Uterus (tissue), 4 donors: ENCODE measurements around the gene STK39. TPM values are rescaled to one million over a fixed set of nuclear protein-coding genes. Genes with fewer than 3 reads are reported as not detected.

ENCODE experiments used
- DNase-seq, 2 donors: peaks; one replicate each; pipeline ENCODE4 v3.0.0-alpha.2; 2019 to 2020
- H3K27ac ChIP-seq, 2 donors: fragments of 200-600 bp; sonication (generic); 1 replicate in 1 of 2; 2 replicates in 1 of 2; pipeline ENCODE4 v1.5.1; 2016 to 2018
- H3K27me3 ChIP-seq, 2 donors: fragments of 200-600 bp; sonication (generic); one replicate each; pipeline ENCODE4 v1.5.1; 2018 to 2019; ENCODE audit warnings: control low read depth in 1 of 2
- H3K36me3 ChIP-seq, 2 donors: fragments of 200-600 bp; sonication (generic); one replicate each; pipeline ENCODE4 v1.5.1; 2019; ENCODE audit warnings: control low read depth in 1 of 2
- H3K4me1 ChIP-seq, 2 donors: fragments of 200-600 bp; sonication (generic); one replicate each; pipeline ENCODE4 v1.5.1; 2018 to 2019; ENCODE audit warnings: control low read depth in 1 of 2
- H3K4me3 ChIP-seq, 2 donors: fragments of 200-600 bp; sonication (generic); 1 replicate in 1 of 2; 2 replicates in 1 of 2; pipeline ENCODE4 v1.5.1; 2018 to 2019; ENCODE audit warnings: mild to moderate bottlenecking in 1 of 2
- H3K9me3 ChIP-seq, 2 donors: fragments of 200-600 bp; sonication (generic); one replicate each; pipeline ENCODE4 v1.5.1; 2019; ENCODE audit warnings: control low read depth in 1 of 2
- POLR2A ChIP-seq, 2 donors: fragments of 450-650 bp; IDR thresholded peaks; one replicate each; pipeline ENCODE4 v1.6.1; 2016; ENCODE audit warnings: antibody characterized with exemption in 2 of 2, mild to moderate bottlenecking in 1 of 2, moderate library complexity in 1 of 2
- intact Hi-C: fragments of 100-400 bp; cut with DNase I; formaldehyde crosslinking; loops from one replicate; pipeline ENCODE4 v1.15.1; 2023; ENCODE audit warnings: low total_unique reads
- total RNA-seq, 4 donors: library from RNA; depleted of rRNA in 3 of 4; stranded (reverse); fragments of >200 nt in 3 of 4; gene quantifications; one replicate each; pipeline versions ENCODE4 v1.1.0 to v1.2.4, GENCODE V29; 2014 to 2023
- TF ChIP-seq, protein P1 (sequence below), 4 experiments: fragments of 200-600 bp in 2 of 4; fragments of 450-650 bp in 2 of 4; sonication (generic) in 2 of 4; IDR thresholded peaks; one replicate each; pipeline ENCODE4 v1.5.1; 2016 to 2019; ENCODE audit warnings: antibody characterized with exemption in 4 of 4, mild to moderate bottlenecking in 2 of 4, moderate library complexity in 1 of 4
- donor health status: DM: yes; HTN: yes; CAD: no.

Gene STK39
- total RNA-seq, 4 donors from 2014 or later = 5.0 to 23.6 (median 9.8) TPM

DNA sequence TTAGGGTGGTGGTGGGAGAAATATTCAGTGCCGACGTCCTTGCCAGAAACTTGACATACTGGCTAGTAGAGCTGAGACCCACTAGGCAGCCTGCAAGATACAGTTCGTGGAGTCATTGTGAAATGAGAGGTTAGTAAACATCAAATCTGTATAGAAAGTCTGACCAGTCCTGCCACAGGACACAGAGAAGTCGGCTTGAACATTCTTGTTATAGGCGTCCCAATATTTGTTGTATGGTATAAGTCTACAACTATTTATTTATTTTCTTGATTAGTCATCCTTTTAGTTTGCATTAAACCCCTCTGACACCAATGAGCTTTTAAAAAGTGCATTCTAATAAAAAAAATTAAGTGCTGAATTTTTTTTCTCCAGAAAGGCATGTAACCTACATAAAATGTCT lies 265.4 kb downstream of the STK39 start:
- no peak for DNase-seq
- intact Hi-C loops = no loop called here
- Histone ChIP-seq H3K27me3 (no peaks in the 10 kb centered on the region), H3K27ac (no peak overlapping the region), H3K4me3 (no peak overlapping the region), H3K9me3 (no peaks in the 10 kb centered on the region), H3K36me3 (no peaks in the 10 kb centered on the region), H3K4me1 (no peaks in the 10 kb centered on the region)
- TF ChIP-seq, protein P1, sequence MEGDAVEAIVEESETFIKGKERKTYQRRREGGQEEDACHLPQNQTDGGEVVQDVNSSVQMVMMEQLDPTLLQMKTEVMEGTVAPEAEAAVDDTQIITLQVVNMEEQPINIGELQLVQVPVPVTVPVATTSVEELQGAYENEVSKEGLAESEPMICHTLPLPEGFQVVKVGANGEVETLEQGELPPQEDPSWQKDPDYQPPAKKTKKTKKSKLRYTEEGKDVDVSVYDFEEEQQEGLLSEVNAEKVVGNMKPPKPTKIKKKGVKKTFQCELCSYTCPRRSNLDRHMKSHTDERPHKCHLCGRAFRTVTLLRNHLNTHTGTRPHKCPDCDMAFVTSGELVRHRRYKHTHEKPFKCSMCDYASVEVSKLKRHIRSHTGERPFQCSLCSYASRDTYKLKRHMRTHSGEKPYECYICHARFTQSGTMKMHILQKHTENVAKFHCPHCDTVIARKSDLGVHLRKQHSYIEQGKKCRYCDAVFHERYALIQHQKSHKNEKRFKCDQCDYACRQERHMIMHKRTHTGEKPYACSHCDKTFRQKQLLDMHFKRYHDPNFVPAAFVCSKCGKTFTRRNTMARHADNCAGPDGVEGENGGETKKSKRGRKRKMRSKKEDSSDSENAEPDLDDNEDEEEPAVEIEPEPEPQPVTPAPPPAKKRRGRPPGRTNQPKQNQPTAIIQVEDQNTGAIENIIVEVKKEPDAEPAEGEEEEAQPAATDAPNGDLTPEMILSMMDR (IDR thresholded peaks at IDR 0.05) = no peak
- no peak for TF ChIP-seq POLR2A (IDR thresholded peaks at IDR 0.05)

DNA sequence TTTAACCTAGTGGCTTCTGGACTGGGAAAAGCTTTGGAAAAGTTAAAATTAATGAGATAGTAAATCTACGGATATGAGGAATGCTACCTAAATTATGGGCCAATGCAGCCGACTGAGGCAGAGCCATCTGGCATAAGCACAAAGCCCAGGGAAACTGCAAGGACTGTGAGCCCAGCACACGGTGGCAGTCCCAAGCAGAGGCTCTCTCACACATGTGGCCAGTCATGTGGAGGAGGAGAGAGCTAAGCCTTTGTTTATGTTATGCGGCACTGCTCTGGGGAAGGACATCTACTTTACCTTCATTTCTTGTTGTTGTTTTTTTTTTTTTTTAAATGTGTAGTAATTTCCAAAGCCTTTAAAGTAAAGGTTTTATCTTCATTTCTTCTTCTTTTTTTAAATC lies 267.0 kb downstream of the STK39 start:
- no peak overlapping the region for H3K27ac ChIP-seq
- no peaks in the 10 kb centered on the region for H3K27me3 ChIP-seq
- H3K9me3 ChIP-seq = no peaks in the 10 kb centered on the region
- no peaks in the 10 kb centered on the region for H3K36me3 ChIP-seq
- intact Hi-C loops = no loop called here
- H3K4me1 ChIP-seq = no peaks in the 10 kb centered on the region
- no peak for TF ChIP-seq POLR2A (IDR thresholded peaks at IDR 0.05)
- TF ChIP-seq, protein P1 (IDR thresholded peaks at IDR 0.05) = no peak
- no peak overlapping the region for H3K4me3 ChIP-seq
- DNase-seq = no peak

DNA sequence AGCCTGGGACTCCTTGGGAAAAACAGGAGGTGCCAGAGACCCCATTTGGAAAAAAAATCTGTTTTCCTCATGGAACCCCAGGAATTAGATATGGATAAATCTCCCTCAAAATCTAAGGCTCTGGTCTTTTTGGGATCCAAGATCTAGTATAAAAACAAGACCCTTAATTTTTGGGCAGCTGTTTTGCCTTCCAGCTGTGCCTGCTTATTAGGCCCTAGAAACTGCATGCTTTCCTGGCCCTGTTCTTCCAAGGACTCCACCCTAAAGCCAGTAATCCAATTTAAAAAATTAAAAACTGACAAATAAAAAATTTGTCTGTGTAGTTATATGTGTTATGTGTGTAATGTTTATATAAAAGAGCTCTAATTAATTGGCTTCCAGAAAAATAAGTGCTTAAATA lies 274.6 kb downstream of the STK39 start:
- Histone ChIP-seq H3K9me3 (no peaks in the 10 kb centered on the region), H3K4me3 (no peak overlapping the region), H3K4me1 (no peaks in the 10 kb centered on the region), H3K36me3 (no peaks in the 10 kb centered on the region), H3K27ac (no peak overlapping the region), H3K27me3 (no peaks in the 10 kb centered on the region)
- DNase-seq = no peak
- TF ChIP-seq, protein P1 (IDR thresholded peaks at IDR 0.05) = no peak
- TF ChIP-seq POLR2A (IDR thresholded peaks at IDR 0.05) = no peak
- intact Hi-C loops = no loop called here

DNA sequence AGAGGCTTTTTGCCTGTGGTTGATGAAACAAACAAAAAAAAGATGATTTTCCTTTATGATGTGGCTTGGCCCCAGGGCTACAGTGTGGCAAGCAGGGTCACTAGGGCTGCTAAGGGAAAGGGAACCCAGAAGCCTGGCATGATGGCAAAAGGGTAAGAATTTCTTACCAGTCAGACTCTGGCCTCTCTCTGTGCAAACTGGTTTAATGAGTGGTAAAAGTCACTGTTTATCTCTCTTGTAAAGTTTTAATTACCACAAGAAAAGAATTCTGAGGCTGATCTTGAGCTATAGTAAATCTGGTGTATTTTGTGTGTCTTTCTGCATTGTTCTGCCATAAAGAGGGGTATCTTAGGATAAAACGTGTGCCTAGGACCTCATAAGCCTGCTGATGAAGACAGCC lies 275.4 kb downstream of the STK39 start:
- no peak overlapping the region for H3K27ac ChIP-seq
- TF ChIP-seq, protein P1 (IDR thresholded peaks at IDR 0.05) = no peak
- no peak for TF ChIP-seq POLR2A (IDR thresholded peaks at IDR 0.05)
- H3K36me3 ChIP-seq = no peaks in the 10 kb centered on the region
- no peaks in the 10 kb centered on the region for H3K9me3 ChIP-seq
- no peaks in the 10 kb centered on the region for H3K4me1 ChIP-seq
- H3K4me3 ChIP-seq = no peak overlapping the region
- no peaks in the 10 kb centered on the region for H3K27me3 ChIP-seq
- DNase-seq = no peak
- intact Hi-C loops = no loop called here

DNA sequence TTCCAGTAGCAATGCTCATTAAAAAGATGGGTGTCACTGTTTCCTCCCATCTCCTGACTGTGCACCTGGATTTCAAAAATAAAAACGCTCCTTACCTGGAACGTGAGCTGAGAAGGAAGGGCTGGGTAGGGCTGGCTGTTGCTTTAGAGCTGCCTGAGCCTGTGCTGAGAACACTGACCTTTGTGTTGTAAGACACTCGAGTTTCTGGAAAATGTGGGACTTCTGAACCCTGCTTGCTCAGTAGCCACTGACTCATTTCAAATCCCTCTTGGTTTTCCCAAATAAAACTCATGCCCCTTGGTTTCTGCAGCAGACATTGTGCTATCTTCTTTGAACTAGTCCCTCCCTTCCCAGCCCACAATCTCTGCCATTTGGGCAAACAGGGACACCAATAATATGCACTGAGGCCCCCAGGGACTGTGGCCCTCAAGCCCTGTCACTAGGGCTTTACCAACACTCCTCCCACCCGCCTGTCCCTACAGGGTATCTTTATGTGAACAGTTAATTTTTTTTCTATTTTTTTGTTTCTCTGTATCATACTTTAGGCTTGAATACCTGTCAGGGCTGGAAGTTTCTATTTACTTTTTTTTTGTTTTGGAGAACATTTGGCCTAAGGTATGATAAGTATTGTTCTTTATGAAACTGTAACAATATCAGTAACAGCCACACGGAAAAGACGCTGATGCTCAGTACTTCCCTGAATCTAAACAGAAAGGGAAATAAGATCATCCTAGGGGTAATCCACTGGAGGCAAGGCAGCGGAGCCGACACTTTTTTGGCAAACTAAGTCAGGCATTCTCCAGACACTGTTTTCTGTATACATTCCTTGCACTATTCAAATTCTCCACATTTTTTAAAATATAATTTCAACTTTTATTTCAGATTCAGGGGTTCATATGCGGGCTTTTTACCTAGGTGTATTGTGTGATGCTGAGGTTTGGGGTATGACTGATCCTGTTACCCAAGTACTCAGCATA lies 280.2 kb downstream of the STK39 start:
- H3K27ac ChIP-seq = no peak overlapping the region

More for the DNA sequence above, 280.2 kb downstream of the STK39 start:
- Histone ChIP-seq H3K4me1 (no peaks in the 10 kb centered on the region), H3K36me3 (no peaks in the 10 kb centered on the region), H3K4me3 (no peak overlapping the region), H3K9me3 (no peaks in the 10 kb centered on the region), H3K27me3 (no peaks in the 10 kb centered on the region)
- no peak for TF ChIP-seq POLR2A (IDR thresholded peaks at IDR 0.05)
- TF ChIP-seq, protein P1 (IDR thresholded peaks at IDR 0.05) = no peak
- intact Hi-C loops = no loop called here
- no peak for DNase-seq
